IMR-90 (cell line): ENCODE results near the gene GTPBP4. TPM values are rescaled to one million over a fixed set of nuclear protein-coding genes. Genes with fewer than 3 reads are reported as not detected.

Experiments
- ATAC-seq: fragments of 200-7000 bp; cut with Tn5 transposase; 2 replicates; pipeline ENCODE4 v1.9.1; 2020; ENCODE audit warnings: low read depth, mild to moderate bottlenecking, moderate library complexity
- BruUV-seq: library from RNA; stranded (reverse); fragments of 400-500 nt; replicated peaks from 2 replicates; lab custom pipeline; 2021; lab: Mats Ljungman, UMichigan
- CTCF ChIA-PET: fragments of 300-600 bp; formaldehyde crosslinking; extraction: SDS; loops from one replicate; lab custom pipeline; 2021; ENCODE audit warnings: antibody characterized with exemption; lab: Yijun Ruan, JAX
- POLR2A ChIA-PET: fragments of 300-600 bp; sonication (Branson Sonifier 250); formaldehyde crosslinking; loops from one replicate; lab custom pipeline; 2022; ENCODE audit warnings: antibody characterized with exemption; ENCODE audit not compliant: unreplicated experiment; lab: Charles Lee
- DNase-seq: peaks from one replicate; pipeline ENCODE4 v3.0.0; 2013
- H2AFZ ChIP-seq: replicated peaks from 2 replicates; pipeline ENCODE3; 2013; ENCODE audit warnings: low read length, mild to moderate bottlenecking; ENCODE audit not compliant: poor library complexity
- H2AK5ac ChIP-seq: 2 replicates; pipeline ENCODE4 v1.6.1; 2013; ENCODE audit warnings: low read depth, low read length, inconsistent platforms
- H2AK9ac ChIP-seq: replicated peaks from 2 replicates; pipeline ENCODE3; 2013; ENCODE audit warnings: mild to moderate bottlenecking, low read depth, low read length, moderate library complexity; ENCODE audit not compliant: poor library complexity
- H2BK120ac ChIP-seq: 2 replicates; pipeline ENCODE4 v1.6.1; 2013; ENCODE audit warnings: low read depth, low read length, inconsistent platforms
- H2BK15ac ChIP-seq: 3 replicates; pipeline ENCODE4 v1.6.1; 2013; ENCODE audit warnings: low read depth, low read length, inconsistent platforms
- H2BK20ac ChIP-seq: 2 replicates; pipeline ENCODE4 v1.6.1; 2013; ENCODE audit warnings: low read depth, mild to moderate bottlenecking, inconsistent platforms, low read length, moderate library complexity
- H2BK5ac ChIP-seq: 2 replicates; pipeline ENCODE4 v1.6.1; 2013; ENCODE audit warnings: mild to moderate bottlenecking, low read depth, low read length, inconsistent platforms; ENCODE audit not compliant: poor library complexity, severe bottlenecking
- H3K14ac ChIP-seq: replicated peaks from 2 replicates; pipeline ENCODE4 v1.6.1; 2013; ENCODE audit warnings: low read depth, low read length, inconsistent platforms
- H3K18ac ChIP-seq: 2 replicates; pipeline ENCODE4 v1.6.1; 2013; ENCODE audit warnings: low read depth, low read length, control low read depth
- H3K23ac ChIP-seq: 2 replicates; pipeline ENCODE4 v1.6.1; 2013; ENCODE audit warnings: low read depth, low read length, inconsistent platforms
- H3K27ac ChIP-seq: 2 replicates; pipeline ENCODE4 v1.5.1; 2013; ENCODE audit warnings: mild to moderate bottlenecking, control low read depth, low read length; ENCODE audit not compliant: insufficient read depth
- H3K27me3 ChIP-seq: 2 replicates; pipeline ENCODE4 v1.6.1; 2013; ENCODE audit warnings: low read length; ENCODE audit not compliant: control insufficient read depth, insufficient read depth
- H3K36me3 ChIP-seq: 2 replicates; pipeline ENCODE4 v1.6.1; 2013; ENCODE audit warnings: low read length, mixed read lengths; ENCODE audit not compliant: control insufficient read depth, insufficient read depth
- H3K4ac ChIP-seq: 2 replicates; pipeline ENCODE4 v1.6.1; 2013; ENCODE audit warnings: low read depth, low read length, inconsistent platforms
- H3K4me1 ChIP-seq: 2 replicates; pipeline ENCODE4 v1.6.1; 2013; ENCODE audit warnings: low read length, mixed read lengths; ENCODE audit not compliant: control insufficient read depth, insufficient read depth
- H3K4me2 ChIP-seq: 2 replicates; pipeline ENCODE4 v1.6.1; 2013; ENCODE audit warnings: low read depth, mild to moderate bottlenecking, control low read depth, low read length, moderate library complexity
- H3K4me3 ChIP-seq: 2 replicates; pipeline ENCODE4 v1.5.1; 2013; ENCODE audit warnings: low read depth, mild to moderate bottlenecking, control low read depth, low read length, moderate library complexity; ENCODE audit not compliant: insufficient read depth
- H3K56ac ChIP-seq: 2 replicates; pipeline ENCODE4 v1.6.1; 2013; ENCODE audit warnings: low read length, inconsistent platforms; ENCODE audit not compliant: insufficient read depth; ENCODE audit errors: extremely low read depth
- H3K79me1 ChIP-seq, 2 experiments: 2 replicates each; pipeline ENCODE4 v1.6.1; 2013; ENCODE audit warnings: low read length in 2 of 2, inconsistent platforms in 1 of 2, low read depth in 1 of 2
- H3K9ac ChIP-seq: 2 replicates; pipeline ENCODE4 v1.6.1; 2013; ENCODE audit warnings: low read depth, low read length, control low read depth
- H3K9me1 ChIP-seq: 2 replicates; pipeline ENCODE4 v1.6.1; 2013; ENCODE audit warnings: low read length, inconsistent platforms; ENCODE audit not compliant: insufficient read depth
- H3K9me3 ChIP-seq: 2 replicates; pipeline ENCODE4 v1.6.1; 2013; ENCODE audit warnings: low read length; ENCODE audit not compliant: control insufficient read depth, insufficient read depth
- H4K20me1 ChIP-seq: 2 replicates; pipeline ENCODE4 v1.6.1; 2013; ENCODE audit warnings: low read length, inconsistent platforms; ENCODE audit not compliant: insufficient read depth
- H4K5ac ChIP-seq: 2 replicates; pipeline ENCODE4 v1.6.1; 2013; ENCODE audit warnings: mild to moderate bottlenecking, low read depth, low read length, control low read depth
- H4K8ac ChIP-seq, 2 experiments: 2 replicates each; pipeline ENCODE4 v1.6.1; 2013; ENCODE audit warnings: low read depth in 2 of 2, low read length in 2 of 2, control low read depth in 1 of 2, inconsistent platforms in 1 of 2
- H4K91ac ChIP-seq: 2 replicates; pipeline ENCODE4 v1.6.1; 2013; ENCODE audit warnings: low read depth, low read length, inconsistent platforms; ENCODE audit not compliant: insufficient read depth
- BHLHE40 ChIP-seq: fragments of 150-350 bp; IDR thresholded peaks from 2 replicates; pipeline ENCODE4 v1.6.1; 2016; ENCODE audit warnings: mild to moderate bottlenecking, low read depth, low read length
- MXI1 ChIP-seq: IDR thresholded peaks from 2 replicates; pipeline ENCODE4 v1.6.1; 2012; ENCODE audit warnings: low read depth, mild to moderate bottlenecking, low read length, moderate library complexity, borderline replicate concordance
- SMC3 ChIP-seq: fragments of 150-350 bp; IDR thresholded peaks from 2 replicates; pipeline ENCODE4 v1.6.1; 2016; ENCODE audit warnings: low read depth, mild to moderate bottlenecking, antibody characterized with exemption, low read length, moderate library complexity
- USF2 ChIP-seq: fragments of 150-350 bp; IDR thresholded peaks from 2 replicates; pipeline ENCODE4 v1.6.1; 2017; ENCODE audit warnings: mild to moderate bottlenecking, antibody characterized with exemption, low read length, low read depth
- WGBS, 2 experiments: methylation state at CpG; one replicate each; pipeline versions ENCODE4 v1.1.5 to v1.1.7; 2013; ENCODE audit warnings: missing lambda C conversion rate in 2 of 2; ENCODE audit not compliant: insufficient read length in 1 of 2; ENCODE audit errors: extremely low coverage in 2 of 2; 5-methylcytosine and 5-hydroxymethylcytosine counted together
- dilution Hi-C: fragments of 300-500 bp; cut with HindIII; formaldehyde crosslinking; loops from one replicate; pipeline ENCODE4 v1.14.3; 2018; ENCODE audit warnings: low sequenced_read_pairs; ENCODE audit not compliant: unreplicated experiment
- in situ Hi-C: fragments of 300-500 bp; cut with MboI; formaldehyde crosslinking; loops from 3 replicates; pipeline ENCODE4 v1.14.3; 2019; ENCODE audit warnings: low sequenced_read_pairs, inconsistent platforms, mixed read lengths
- intact Hi-C: fragments of 100-400 bp; cut with micrococcal nuclease; formaldehyde crosslinking; loops from 2 replicates; pipeline ENCODE4 v1.10.0; 2022
- polyA plus RNA-seq, 3 experiments: library from polyadenylated mRNA; depleted of rRNA; stranded (reverse); fragments of >200 nt; gene quantifications; 2 replicates each; pipeline ENCODE4 v1.2.3, GENCODE V29; 2012; ENCODE audit warnings: low replicate concordance in 1 of 3
- total RNA-seq: library from RNA; depleted of rRNA; stranded (reverse); fragments of >200 nt; gene quantifications from 2 replicates; pipeline ENCODE4 v1.2.3, GENCODE V29; 2012

Gene GTPBP4
- total and polyA plus RNA-seq, 2 of the 4 experiments (the other 2 are of a cell fraction), result 46.2 to 48.6 TPM

- H2BK5ac ChIP-seq, result peak overlapping the region; percentile 27
- no peaks in the 10 kb centered on the region for H3K27me3 ChIP-seq
- ChIA-PET POLR2A (interaction anchor here (0.5 kb wide), 1 partner anchor 115 kb away, joined by 3 read pairs; no protein-coding TSS in a partner anchor), CTCF (no interaction called here)
- in situ Hi-C loops, result no loop called here
- H2BK15ac ChIP-seq, result no peak overlapping the region
- no peak overlapping the region for H4K5ac ChIP-seq
- TF ChIP-seq SMC3 (no peak), MXI1 (peak; percentile 49; the same call in 1 of the 2 replicates), BHLHE40 (peak; percentile 67), USF2 (0 out of 2 replicates have a peak, but pooled peaks have one; percentile 22)
- intact Hi-C loops, result no loop called here
- H2BK20ac ChIP-seq, result no peak overlapping the region
- TSS peak; percentile 23 for BruUV-seq
- peak overlapping the region; percentile 80 for H3K4ac ChIP-seq
- ATAC-seq (peak; percentile 16), DNase-seq (peak; percentile 57)
- H3K23ac ChIP-seq, result peak overlapping the region; percentile 99
- peaks cover 28 to 77% of the 10 kb centered on the region in 2 experiments for H3K79me1 ChIP-seq
- H2AK9ac ChIP-seq, result peak overlapping the region; percentile 97
- H3K18ac ChIP-seq, result no peak overlapping the region
- peak overlapping the region; percentile 95 for H3K4me2 ChIP-seq
- dilution Hi-C loops, result no loop called here
- H4K8ac ChIP-seq, result peak overlapping the region in 1 of 2 experiments; percentile 20; a peak in 1 of 4 replicates
- H3K36me3 ChIP-seq, result peaks cover 4% of the 10 kb centered on the region
- peak overlapping the region; percentile 88; the same call in 1 of the 2 replicates for H3K14ac ChIP-seq
- 0 out of 2 replicates have a peak overlapping the region, but pooled peaks have one; percentile 6 for H2BK120ac ChIP-seq
- peak overlapping the region; percentile 99 for H2AFZ ChIP-seq
- H3K9ac ChIP-seq, result peak overlapping the region; percentile 64
- H2AK5ac ChIP-seq, result peak overlapping the region; percentile 42; the same call in 1 of the 2 replicates
- peaks cover 10% of the 10 kb centered on the region; the same call in 1 of the 2 replicates for H3K9me1 ChIP-seq
- peaks cover 34% of the 10 kb centered on the region for H4K20me1 ChIP-seq
- H3K27ac ChIP-seq, result peak overlapping the region; percentile 22
- no peak overlapping the region for H4K91ac ChIP-seq
- 1% methylated on average over 24 of the region's 37 CpGs; no CpG with 5 or more reads in 1 of the 2 experiments for WGBS, 2 experiments
- 0 out of 2 replicates have a peak overlapping the region, but pooled peaks have one; percentile 36 for H3K56ac ChIP-seq
- H3K4me1 ChIP-seq, result peaks cover 5% of the 10 kb centered on the region
- peak overlapping the region; percentile 50 for H3K4me3 ChIP-seq
- no peaks in the 10 kb centered on the region for H3K9me3 ChIP-seq
Measured at GRCh38 chr10:1048349-1048731, 60.1 kb downstream of the GTPBP4 start.
